Measurements from ENCODE around the gene DIPK1A. TPM values are rescaled to one million over a fixed set of nuclear protein-coding genes. Genes with fewer than 3 reads are reported as not detected.

The DIPK1A gene
- polyA plus RNA-seq, 1 donor from 2014 or later = 29.2 TPM

DNA sequence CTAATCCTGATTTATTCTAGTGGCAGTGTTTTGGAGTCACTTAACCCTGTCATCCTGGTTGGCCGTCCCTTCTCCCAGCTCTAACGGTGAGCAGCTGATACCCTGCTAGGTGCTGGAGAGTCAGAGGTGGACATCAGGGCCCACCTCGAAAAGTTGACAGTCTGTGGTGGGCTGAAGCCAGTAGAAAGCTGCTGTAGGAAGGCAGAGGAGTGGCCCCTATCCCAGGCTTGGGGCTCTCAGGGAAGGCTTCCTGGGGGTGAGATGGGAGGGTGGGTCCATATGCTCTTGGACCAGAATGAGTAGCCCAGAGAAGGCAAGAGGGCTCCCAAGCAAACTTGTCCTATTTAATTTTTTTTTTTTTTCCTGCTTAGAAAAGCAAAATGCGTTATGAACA is 129.9 kb downstream of the DIPK1A start:
- Mint-ChIP-seq H3K27me3 (peaks cover 2% of the 10 kb centered on the region), H3K27ac (peak overlapping the region; percentile 39 to 99 (median 95)), H3K4me3 (peak overlapping the region in 3 of 4 donors; percentile 97 to 100 (median 99)), H3K9me3 (no peaks in the 10 kb centered on the region), H3K36me3 (peaks cover 2% of the 10 kb centered on the region), H3K4me1 (peaks cover 31 to 36% (median 34%) of the 10 kb centered on the region in 3 donors)

GRCh38 chr1:92826792-92827191 is 134.5 kb downstream of the DIPK1A start:
- H3K9me3 Mint-ChIP-seq = no peaks in the 10 kb centered on the region
- H3K36me3 Mint-ChIP-seq = peaks cover 2% of the 10 kb centered on the region
- H3K27me3 Mint-ChIP-seq = no peaks in the 10 kb centered on the region

DNA sequence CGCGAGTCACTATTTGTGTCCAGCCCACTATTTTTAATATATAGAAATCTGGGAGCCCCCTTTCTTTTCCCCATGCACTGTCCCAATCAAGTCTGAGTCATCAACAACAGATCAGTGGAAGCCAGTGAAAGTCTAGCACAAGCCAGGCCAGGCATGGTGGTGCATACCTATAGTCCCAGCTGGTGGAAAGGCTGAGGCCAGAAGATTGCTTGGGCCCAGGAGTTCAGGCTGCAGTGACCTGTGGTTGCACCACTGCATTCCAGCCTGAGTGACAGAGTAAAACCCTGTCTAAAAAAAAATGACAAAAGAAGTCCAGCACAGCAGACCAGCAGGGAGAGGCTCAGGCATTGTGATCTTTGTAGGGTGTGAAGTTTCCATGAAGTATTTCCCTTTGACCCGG is 138.4 kb downstream of the DIPK1A start:
- peaks cover 2% of the 10 kb centered on the region for H3K27me3 Mint-ChIP-seq
- H3K4me3 Mint-ChIP-seq = no peak overlapping the region
- no peaks in the 10 kb centered on the region for H3K36me3 Mint-ChIP-seq
- H3K4me1 Mint-ChIP-seq = peaks cover 0 to 5% (median 4%) of the 10 kb centered on the region in 3 donors
- no peak overlapping the region for H3K27ac Mint-ChIP-seq
- no peaks in the 10 kb centered on the region for H3K9me3 Mint-ChIP-seq

More at GRCh38 chr1:92826792-92827191, 134.5 kb downstream of the DIPK1A start:
- no peak overlapping the region for H3K4me3 Mint-ChIP-seq
- H3K27ac Mint-ChIP-seq = no peak overlapping the region
- H3K4me1 Mint-ChIP-seq = peaks cover 0 to 1% (median 0%) of the 10 kb centered on the region in 3 donors

GRCh38 chr1:92820551-92820950 is 140.7 kb downstream of the DIPK1A start:
- H3K4me3 Mint-ChIP-seq = no peak overlapping the region
- H3K27ac Mint-ChIP-seq = no peak overlapping the region
- no peaks in the 10 kb centered on the region for H3K36me3 Mint-ChIP-seq
- H3K27me3 Mint-ChIP-seq = peaks cover 2% of the 10 kb centered on the region
- H3K9me3 Mint-ChIP-seq = no peaks in the 10 kb centered on the region
- peaks cover 0 to 5% (median 4%) of the 10 kb centered on the region in 3 donors for H3K4me1 Mint-ChIP-seq

DNA sequence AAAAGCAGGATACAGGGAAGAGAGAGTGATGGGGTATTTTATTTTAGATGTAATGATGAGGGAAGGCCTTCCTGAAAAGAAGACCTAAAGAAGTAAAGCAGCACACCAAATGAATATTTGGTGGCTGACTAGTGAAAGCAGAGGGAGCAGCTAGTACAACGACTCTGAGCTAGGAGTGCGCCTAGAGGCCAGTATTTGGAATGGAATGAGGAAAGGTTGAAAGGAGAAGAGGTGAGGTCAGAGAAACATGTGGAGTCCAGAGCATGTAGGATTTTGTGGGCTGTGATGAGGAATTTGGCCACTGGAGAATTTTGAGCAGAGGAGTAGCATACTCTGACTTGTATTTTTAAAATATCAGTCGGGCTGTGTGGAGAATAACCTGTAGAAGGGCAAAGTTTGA is 141.2 kb downstream of the DIPK1A start:
- peaks cover 5% of the 10 kb centered on the region for H3K27me3 Mint-ChIP-seq
- no peak overlapping the region for H3K27ac Mint-ChIP-seq
- H3K4me1 Mint-ChIP-seq = peaks cover 0 to 5% (median 4%) of the 10 kb centered on the region in 3 donors
- no peaks in the 10 kb centered on the region for H3K9me3 Mint-ChIP-seq
- H3K36me3 Mint-ChIP-seq = no peaks in the 10 kb centered on the region
- H3K4me3 Mint-ChIP-seq = no peak overlapping the region

DNA sequence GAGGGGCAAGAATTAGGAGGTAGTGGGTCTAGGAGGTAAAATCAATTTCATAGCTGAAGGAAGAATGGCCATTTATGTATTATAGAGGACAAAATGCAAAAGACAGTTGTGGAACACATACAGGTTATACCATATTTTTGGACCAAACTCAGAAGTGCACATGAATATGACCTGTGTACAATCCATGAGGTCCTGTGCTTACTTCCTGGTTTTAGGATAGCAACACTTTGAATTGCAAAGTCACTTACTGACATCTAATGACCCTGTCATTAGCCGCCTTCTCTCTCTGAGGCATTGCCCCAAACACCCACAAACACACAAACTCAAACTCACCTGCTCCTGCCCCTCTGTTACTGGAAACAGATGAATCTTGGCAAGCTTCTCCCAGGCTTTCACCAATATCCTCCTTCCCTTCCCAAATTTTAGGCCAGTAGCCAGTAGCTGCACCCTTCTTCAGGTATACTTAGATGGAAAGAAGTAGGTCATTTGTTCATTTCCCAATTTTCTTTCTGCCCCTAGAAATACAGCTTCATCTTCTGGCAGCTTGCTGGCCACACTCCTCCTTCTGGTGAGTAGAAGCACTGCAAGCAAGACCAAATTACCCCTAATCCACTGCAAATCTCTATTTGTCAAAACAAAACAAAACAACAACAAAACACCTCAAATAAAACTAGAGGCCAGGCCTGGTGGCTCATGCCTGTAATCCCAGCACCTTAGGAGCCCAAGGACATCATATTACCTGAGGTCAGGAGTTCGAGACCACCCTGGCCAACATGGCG is 143.1 kb downstream of the DIPK1A start:
- H3K9me3 Mint-ChIP-seq = no peaks in the 10 kb centered on the region
- H3K27me3 Mint-ChIP-seq = peaks cover 5% of the 10 kb centered on the region
- no peaks in the 10 kb centered on the region for H3K36me3 Mint-ChIP-seq
- H3K27ac Mint-ChIP-seq = no peak overlapping the region
- no peak overlapping the region for H3K4me3 Mint-ChIP-seq
- peaks cover 0 to 5% (median 4%) of the 10 kb centered on the region in 3 donors for H3K4me1 Mint-ChIP-seq

- Mint-ChIP-seq H3K36me3 (no peaks in the 10 kb centered on the region), H3K27me3 (peaks cover 5% of the 10 kb centered on the region), H3K27ac (no peak overlapping the region), H3K4me1 (peaks cover 0 to 5% (median 4%) of the 10 kb centered on the region in 3 donors), H3K9me3 (no peaks in the 10 kb centered on the region), H3K4me3 (no peak overlapping the region)
Measured at GRCh38 chr1:92817137-92817697, 144.0 kb downstream of the DIPK1A start.

DNA sequence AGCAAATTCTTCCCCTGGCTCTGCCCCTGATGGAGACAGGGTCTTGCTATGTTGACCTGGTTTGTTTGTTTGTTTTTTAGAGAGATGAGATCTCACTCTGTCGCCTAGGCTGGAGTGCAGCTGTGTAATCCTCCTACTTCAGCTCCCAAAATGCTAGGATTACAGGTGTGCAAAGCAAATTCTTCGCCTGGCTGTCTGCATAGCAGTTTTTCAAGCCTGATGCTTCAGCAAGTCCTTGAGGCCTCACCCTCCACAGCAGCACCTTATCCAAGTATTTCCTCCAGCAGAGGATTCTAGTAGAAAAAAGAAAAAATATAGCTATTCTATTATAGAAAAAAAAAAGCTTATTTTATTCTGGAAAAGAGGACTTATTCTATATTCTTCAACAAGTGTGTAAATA is 144.5 kb downstream of the DIPK1A start:
- H3K9me3 Mint-ChIP-seq = no peaks in the 10 kb centered on the region
- H3K36me3 Mint-ChIP-seq = no peaks in the 10 kb centered on the region
- no peak overlapping the region for H3K4me3 Mint-ChIP-seq
- H3K4me1 Mint-ChIP-seq = peaks cover 0 to 5% (median 4%) of the 10 kb centered on the region in 3 donors
- H3K27ac Mint-ChIP-seq = no peak overlapping the region
- H3K27me3 Mint-ChIP-seq = peaks cover 5% of the 10 kb centered on the region

- Mint-ChIP-seq H3K27ac (peak overlapping the region in 1 of 3 donors; percentile 35), H3K4me1 (peaks cover 0 to 7% (median 3%) of the 10 kb centered on the region in 3 donors)
Measured at GRCh38 chr1:92808381-92808780, 152.9 kb downstream of the DIPK1A start.

DNA sequence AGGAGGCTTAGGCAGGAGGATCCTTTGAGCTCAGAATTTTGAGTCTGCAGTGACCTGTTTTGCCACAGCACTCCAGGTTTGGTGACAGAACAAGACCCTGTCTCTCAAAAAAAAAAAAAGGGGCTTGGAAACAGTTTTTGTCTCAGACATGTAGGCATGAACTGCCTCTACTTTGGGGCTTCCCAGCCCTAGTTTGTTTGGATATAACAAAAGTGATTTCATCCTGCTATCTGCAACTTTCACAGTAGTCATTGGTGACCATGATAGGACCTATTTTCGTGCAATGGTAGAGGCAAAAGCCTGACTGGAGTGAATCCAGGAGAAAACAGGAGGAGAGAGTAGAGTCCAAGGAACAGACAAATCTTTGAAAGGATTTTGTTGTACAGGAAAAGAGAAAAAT is 156.0 kb downstream of the DIPK1A start:
- Mint-ChIP-seq H3K36me3 (peaks cover 2% of the 10 kb centered on the region), H3K4me3 (no peak overlapping the region), H3K27me3 (no peaks in the 10 kb centered on the region), H3K27ac (peak overlapping the region in 1 of 3 donors; percentile 67), H3K4me1 (peaks cover 0 to 9% (median 8%) of the 10 kb centered on the region in 3 donors), H3K9me3 (peaks cover 0 to 3% (median 0%) of the 10 kb centered on the region in 3 donors)

More at GRCh38 chr1:92808381-92808780, 152.9 kb downstream of the DIPK1A start:
- H3K27me3 Mint-ChIP-seq = peaks cover 2% of the 10 kb centered on the region
- peaks cover 0 to 1% (median 0%) of the 10 kb centered on the region in 3 donors for H3K9me3 Mint-ChIP-seq
- H3K4me3 Mint-ChIP-seq = no peak overlapping the region
- no peaks in the 10 kb centered on the region for H3K36me3 Mint-ChIP-seq

DNA sequence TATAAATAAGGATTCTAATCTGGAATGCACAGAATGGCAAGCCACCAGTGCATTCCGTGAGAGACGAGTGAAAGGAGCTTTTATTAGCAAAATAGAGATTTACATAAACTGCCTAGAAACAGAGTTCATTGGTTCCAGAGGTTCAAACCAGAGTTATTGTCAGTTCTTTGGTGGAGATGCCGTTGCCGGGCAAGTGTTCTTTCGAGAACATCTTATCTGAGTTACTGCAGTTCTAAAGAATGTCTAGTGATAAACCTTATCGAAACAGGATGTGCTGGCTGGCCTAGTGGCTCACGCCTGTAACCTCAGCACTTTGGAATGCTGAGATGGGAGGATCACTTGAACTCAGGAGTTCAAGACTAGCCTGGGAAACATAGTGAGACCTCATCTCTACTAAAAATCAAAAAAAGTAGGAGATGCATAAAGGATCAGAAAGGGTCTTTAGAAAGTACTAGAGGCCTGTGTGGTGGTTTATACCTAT is 156.5 kb downstream of the DIPK1A start:
- peaks cover 0 to 9% (median 8%) of the 10 kb centered on the region in 3 donors for H3K4me1 Mint-ChIP-seq
- H3K36me3 Mint-ChIP-seq = peaks cover 2% of the 10 kb centered on the region
- H3K9me3 Mint-ChIP-seq = peaks cover 0 to 3% (median 0%) of the 10 kb centered on the region in 3 donors
- H3K27ac Mint-ChIP-seq = peak overlapping the region in 1 of 3 donors; percentile 71
- peak overlapping the region in 1 of 4 donors; percentile 35 for H3K4me3 Mint-ChIP-seq
- no peaks in the 10 kb centered on the region for H3K27me3 Mint-ChIP-seq

DNA sequence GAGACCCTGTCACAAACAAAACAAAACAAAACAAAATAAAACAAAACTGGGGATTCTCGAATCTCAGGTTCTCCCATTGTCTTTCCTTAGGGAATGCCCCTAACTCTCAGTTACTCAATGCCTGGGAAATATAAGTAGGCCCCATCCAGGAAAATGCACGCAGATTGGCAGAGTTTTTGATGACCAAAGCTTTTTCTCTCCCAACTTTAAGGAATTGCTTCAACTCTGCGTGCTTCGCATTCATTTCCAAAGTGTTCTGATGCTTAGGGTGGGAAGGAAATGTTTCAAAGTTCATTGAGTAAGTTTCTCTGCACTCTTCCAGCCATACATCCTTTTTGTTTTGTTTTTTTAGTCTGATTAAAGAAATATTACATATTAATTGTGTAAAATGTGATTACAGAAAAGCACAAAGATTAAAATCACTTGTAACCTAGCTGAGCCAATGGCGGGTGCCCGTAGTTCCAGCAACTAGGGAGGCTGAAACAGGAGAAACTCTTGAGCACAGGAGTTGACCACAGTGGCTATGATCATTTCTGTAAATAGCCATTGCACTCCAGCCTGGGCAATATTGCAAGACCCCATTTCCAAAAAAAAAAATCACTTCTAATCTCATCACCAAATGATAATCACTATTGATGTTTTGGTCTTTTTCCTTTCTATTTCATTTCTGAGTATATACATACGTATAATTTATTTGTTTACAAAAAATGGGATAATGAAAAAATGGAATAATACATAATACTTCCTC is 157.9 kb downstream of the DIPK1A start:
- peaks cover 0 to 9% (median 8%) of the 10 kb centered on the region in 3 donors for H3K4me1 Mint-ChIP-seq
- no peak overlapping the region for H3K4me3 Mint-ChIP-seq
- peaks cover 0 to 3% (median 0%) of the 10 kb centered on the region in 3 donors for H3K9me3 Mint-ChIP-seq
- no peak overlapping the region for H3K27ac Mint-ChIP-seq
- no peaks in the 10 kb centered on the region for H3K27me3 Mint-ChIP-seq
- H3K36me3 Mint-ChIP-seq = peaks cover 2% of the 10 kb centered on the region

- peaks cover 0 to 2% (median 0%) of the 10 kb centered on the region in 3 donors for H3K9me3 Mint-ChIP-seq
- H3K27me3 Mint-ChIP-seq = peaks cover 4% of the 10 kb centered on the region
- H3K4me3 Mint-ChIP-seq = no peak overlapping the region
- H3K36me3 Mint-ChIP-seq = peaks cover 2% of the 10 kb centered on the region
- H3K4me1 Mint-ChIP-seq = peaks cover 0 to 4% (median 2%) of the 10 kb centered on the region in 3 donors
- no peak overlapping the region for H3K27ac Mint-ChIP-seq
Measured at GRCh38 chr1:92797961-92798360, 163.3 kb downstream of the DIPK1A start.

DNA sequence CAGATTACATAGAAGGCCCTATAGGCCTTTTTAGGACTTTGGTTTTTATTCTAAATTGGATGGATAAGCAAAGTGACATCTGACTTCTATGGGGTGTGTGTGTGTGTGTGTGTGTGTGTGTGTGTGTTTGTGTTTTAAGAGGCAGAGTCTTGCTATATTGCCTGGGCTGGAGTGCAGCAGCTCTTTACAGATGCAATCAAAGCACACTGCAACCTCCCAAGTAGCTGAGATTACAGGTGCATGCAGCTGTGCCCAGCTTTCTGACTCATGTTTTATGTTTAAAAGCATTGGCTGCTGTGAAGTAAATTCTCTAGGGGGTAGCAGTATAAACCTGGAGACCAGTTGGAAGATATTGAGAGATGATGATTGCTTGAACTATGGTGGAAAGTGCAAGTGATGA is 164.0 kb downstream of the DIPK1A start:
- H3K36me3 Mint-ChIP-seq = peaks cover 2% of the 10 kb centered on the region
- H3K27ac Mint-ChIP-seq = no peak overlapping the region
- peaks cover 4% of the 10 kb centered on the region for H3K27me3 Mint-ChIP-seq
- H3K4me3 Mint-ChIP-seq = no peak overlapping the region
- H3K9me3 Mint-ChIP-seq = peaks cover 0 to 2% (median 0%) of the 10 kb centered on the region in 3 donors
- peaks cover 0 to 4% (median 2%) of the 10 kb centered on the region in 3 donors for H3K4me1 Mint-ChIP-seq

GRCh38 chr1:92795166-92795565 is 166.1 kb downstream of the DIPK1A start:
- no peaks in the 10 kb centered on the region for H3K9me3 Mint-ChIP-seq
- no peak overlapping the region for H3K27ac Mint-ChIP-seq
- H3K4me3 Mint-ChIP-seq = no peak overlapping the region
- no peaks in the 10 kb centered on the region for H3K4me1 Mint-ChIP-seq
- no peaks in the 10 kb centered on the region for H3K36me3 Mint-ChIP-seq
- H3K27me3 Mint-ChIP-seq = peaks cover 4% of the 10 kb centered on the region
